ENCODE measurements around the gene CUTA. TPM values are rescaled to one million over a fixed set of nuclear protein-coding genes. Genes with fewer than 3 reads are reported as not detected.

CUTA gene, protein sequence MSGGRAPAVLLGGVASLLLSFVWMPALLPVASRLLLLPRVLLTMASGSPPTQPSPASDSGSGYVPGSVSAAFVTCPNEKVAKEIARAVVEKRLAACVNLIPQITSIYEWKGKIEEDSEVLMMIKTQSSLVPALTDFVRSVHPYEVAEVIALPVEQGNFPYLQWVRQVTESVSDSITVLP
- 87.4 and 143 TPM in 2 replicates for total RNA-seq

DNA sequence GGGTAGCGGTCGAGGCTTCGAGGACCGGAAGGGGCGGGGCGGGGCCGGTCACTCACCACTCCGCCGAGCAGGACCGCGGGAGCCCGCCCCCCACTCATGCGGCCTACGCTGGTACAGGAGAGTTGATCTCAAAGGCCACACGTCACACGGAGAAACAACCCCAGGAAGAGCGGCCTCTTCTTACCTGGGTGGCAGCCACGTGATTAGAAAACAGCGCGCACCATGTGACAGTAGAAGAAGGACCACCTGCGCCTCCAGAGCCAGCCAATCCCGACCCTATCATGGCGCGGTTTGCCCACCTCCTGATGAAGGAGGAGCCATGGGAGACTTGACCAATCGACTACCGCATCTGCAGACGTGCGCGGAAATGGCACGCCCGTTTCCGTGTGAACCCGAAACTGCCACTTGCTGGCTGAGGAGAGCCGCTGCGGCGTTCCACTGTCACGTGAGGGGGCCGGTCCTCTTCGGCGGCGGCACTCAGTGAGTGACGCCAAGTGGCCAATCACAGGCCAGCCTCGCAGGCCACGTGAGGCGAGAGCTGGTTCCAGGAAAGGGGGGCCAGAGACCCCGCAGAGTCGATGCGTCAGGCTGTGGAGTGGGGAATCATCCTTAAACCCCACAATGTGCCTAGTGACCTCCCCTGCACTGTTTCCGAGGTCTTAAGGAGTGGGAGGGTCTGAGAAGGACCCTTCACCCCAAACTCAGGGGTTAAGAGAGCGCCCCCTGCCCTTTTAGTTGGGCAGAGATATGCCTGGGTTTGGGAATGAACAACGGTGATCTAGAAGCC, at the start of gene CUTA:
Gene CUTA (minus strand): TSS at position 205 of the 787 bp plus-strand sequence. CDS start 107 bp downstream, at position 98.

DNA sequence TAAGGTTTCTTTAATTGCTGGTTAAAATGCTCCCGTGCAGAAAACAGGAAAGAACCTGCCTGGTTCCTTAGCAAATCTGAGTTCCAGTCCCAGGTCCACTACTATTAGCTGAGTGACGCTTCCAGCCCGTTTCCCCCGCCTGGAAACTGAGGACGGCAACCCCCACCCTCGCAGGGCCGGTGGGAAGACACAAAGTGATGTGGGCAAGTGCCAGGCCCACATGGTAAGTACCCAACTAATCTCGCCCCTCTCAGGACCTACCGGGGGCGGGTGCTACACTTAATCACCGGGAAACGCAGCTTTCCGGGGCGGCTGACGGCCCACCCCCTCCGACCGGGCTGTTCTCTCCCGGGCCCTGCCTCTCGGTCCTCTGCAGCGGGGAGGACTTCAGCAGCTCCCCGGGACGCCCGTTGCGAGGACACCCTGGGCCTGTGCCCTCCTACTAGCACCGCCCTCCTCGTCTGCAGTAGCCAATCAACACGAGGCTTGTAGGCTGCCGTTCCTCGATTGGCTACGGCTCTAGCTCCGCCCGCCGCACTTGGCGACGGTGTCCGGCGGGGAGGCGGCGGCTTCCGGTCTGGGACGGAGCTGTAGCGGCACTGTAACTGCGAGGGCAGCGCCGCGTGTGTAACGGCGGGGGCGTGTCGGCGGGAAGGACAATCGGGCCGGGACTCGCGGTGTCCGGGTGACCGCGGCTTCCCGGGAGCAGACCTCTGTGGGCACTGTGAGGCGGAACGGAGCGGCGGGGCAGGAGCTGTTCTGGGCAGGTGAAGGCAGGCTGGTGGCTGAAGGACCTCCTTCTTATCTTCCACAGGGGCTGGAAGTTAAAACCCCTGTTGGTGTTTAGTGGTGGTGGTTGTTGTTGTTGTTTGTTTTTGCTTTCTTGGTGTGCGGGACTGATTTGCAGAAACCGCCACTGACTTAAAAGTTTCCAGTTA, 36.4 kb upstream of the CUTA start, which contains the start of gene ZBTB9:
Gene ZBTB9 (plus strand): TSS at position 568 of the 938 bp plus-strand sequence. CDS start 525 bp downstream, outside the sequence.

DNA sequence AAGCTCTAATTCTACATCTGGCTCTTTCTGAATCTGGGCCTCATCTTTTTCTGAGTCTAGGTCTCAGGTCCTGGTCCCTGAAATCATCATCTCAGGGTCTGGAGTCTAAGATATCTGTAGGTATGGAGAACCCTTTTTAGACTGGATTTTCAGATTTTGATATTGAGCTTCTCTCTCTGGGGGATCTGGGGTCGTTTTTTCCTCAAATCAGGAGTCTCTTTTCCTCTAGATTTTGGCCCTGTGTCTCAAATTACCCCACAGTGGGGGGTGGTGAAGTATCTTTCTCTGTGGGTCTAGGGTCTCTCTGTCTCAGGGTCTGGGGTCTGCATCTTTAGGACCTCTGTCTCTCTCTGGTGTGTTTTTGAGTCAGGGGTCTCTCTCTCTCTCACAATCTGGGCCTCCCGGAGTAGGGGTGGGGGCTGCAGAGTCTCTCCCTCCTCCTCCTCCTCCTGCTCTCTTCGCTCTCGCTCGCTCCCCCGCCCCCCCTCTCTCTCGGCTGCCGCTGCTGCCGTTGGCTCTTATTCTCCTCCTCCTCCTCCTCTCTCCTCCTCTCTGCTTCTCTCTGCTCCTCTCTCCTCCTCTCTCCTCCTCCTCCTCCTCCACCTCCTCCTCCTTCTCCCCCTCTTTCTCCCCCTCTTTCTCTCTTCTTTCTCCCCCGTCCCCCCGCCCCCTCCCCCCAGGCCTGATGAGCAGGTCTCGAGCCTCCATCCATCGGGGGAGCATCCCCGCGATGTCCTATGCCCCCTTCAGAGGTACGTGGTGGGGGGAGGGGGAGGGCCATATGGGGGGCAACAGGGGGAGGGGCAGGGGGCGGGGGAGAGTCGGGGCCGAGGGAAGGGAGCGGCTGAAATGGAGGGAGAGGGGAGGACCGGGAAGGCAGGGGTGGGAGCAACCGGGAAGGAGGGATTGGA, 1.9 kb upstream of the CUTA start, which contains the start of gene SYNGAP1:
Gene SYNGAP1 (plus strand): TSS at position 486 of the 911 bp plus-strand sequence. CDS start 200 bp downstream, at position 686.

DNA sequence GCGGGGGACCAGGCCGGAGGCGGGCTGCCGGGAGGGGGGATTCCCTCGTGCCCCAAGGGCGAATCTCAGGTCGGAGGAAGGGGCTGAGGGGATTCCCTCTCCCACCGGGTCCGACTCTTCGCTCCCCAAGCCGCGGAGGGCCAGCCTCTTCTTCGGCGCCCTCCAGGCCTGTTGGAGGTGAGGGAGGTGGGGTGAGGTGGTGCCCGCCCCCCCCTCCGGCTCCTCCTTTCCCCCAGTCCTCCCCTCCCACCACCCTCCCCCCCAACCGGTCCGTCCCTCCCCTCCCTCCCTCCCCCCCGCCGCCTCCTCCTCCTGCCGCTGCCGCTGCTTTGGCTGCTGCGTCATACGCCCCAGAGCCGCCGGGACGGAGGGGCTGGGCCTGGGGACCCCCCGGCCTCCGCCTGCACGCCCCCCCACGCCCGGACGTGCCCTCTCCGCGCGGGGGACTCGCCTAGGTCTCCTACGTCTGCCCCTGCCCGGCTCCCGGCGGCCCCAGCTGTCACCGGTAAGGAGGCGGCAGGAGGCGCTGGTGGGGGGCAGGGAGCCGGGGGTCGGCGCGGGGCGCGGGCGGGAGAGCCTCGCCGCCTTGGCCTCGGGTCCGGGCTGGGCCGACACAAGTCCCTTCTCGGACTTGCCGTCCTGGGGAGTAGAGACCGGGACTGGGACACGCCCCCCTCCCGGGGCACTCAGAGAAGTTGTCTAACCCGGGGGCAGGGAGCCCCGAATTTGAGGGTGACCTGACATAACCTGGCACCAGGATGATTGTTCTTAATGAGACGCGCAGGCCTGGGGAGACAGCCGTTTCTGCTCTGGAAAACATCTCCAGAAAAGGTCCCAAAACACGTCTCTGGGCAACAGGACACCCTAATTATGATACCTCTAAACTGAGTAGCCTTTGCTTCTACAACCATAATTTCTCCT, 6.9 kb downstream of the CUTA start, which contains the start of gene PHF1:
Gene PHF1 (plus strand): TSS at position 304 of the 921 bp plus-strand sequence. CDS start 1,250 bp downstream, outside the sequence.

DNA sequence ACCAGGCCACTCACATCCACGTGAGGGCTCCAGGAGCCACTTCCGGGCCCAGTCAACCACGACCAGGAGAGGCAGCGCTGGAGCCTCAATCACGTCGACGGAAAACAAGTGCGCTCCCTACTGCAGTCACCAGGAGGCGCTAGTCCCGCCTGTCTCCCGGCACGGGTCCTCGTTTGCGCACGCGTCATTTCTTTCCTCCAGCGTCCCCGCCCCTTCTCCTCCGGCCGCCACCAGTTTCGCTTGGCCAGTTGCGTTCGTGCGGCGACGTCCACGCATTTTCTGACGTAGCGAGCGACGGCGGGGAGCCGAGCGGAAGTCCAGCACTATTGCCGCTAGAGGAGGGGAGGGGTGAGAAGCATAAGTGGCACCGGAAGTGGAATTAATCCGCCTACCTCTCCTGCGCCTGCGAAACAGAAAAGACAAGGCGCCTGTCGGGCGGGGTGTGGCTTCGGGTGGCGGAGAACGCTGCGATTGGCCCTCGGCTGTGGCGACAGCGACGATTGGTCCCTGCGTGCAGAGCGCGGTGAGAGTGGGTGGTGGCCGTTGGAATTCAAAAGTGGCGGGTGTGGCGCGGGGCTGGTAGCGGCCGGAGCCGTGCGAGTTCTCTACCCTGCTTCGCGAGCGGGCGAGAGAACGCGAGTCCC, 26.5 kb downstream of the CUTA start, which contains the start of gene KIFC1:
Gene KIFC1 (plus strand): TSS at position 546 of the 644 bp plus-strand sequence. CDS start 163 bp downstream, outside the sequence.

Other genes starting within 250 kb of the CUTA start
- gene COL11A2, start 225.6 kb downstream of the CUTA start, total RNA-seq, result 0.19 and 0.56 TPM in 2 replicates
- gene RXRB, start 217.4 kb downstream of the CUTA start, total RNA-seq, result 22.8 and 23.8 TPM in 2 replicates
- 145 and 250 TPM in 2 replicates for gene SLC39A7, start 217.2 kb downstream of the CUTA start, total RNA-seq
- 4.6 and 9.0 TPM in 2 replicates for gene HSD17B8, start 213.5 kb downstream of the CUTA start, total RNA-seq
- 22.8 TPM in 2 replicates for gene RING1, start 209.6 kb downstream of the CUTA start, total RNA-seq
- gene VPS52, start 146.2 kb downstream of the CUTA start, total RNA-seq, result 33.8 and 34.1 TPM in 2 replicates
- 3,557 and 4,080 TPM in 2 replicates for gene RPS18, start 146.0 kb downstream of the CUTA start, total RNA-seq
- gene B3GALT4, start 141.0 kb downstream of the CUTA start, total RNA-seq, result 1.5 and 2.5 TPM in 2 replicates
- gene WDR46, start 128.9 kb downstream of the CUTA start, total RNA-seq, result 106 and 132 TPM in 2 replicates
- gene PFDN6, start 128.5 kb downstream of the CUTA start, total RNA-seq, result 49.3 and 78.0 TPM in 2 replicates
- gene RGL2, start 119.2 kb downstream of the CUTA start, total RNA-seq, result 17.5 and 20.1 TPM in 2 replicates
- 29.5 and 50.7 TPM in 2 replicates for gene TAPBP, start 104.0 kb downstream of the CUTA start, total RNA-seq
- 11.9 and 20.0 TPM in 2 replicates for gene ZBTB22, start 100.4 kb downstream of the CUTA start, total RNA-seq
- gene DAXX, start 95.1 kb downstream of the CUTA start, total RNA-seq, result 37.8 and 57.7 TPM in 2 replicates
- gene KIFC1, start 26.3 kb downstream of the CUTA start, total RNA-seq, result 5.9 and 52.1 TPM in 2 replicates
- gene PHF1, start 7.1 kb downstream of the CUTA start, total RNA-seq, result 14.8 and 32.4 TPM in 2 replicates
- gene SYNGAP1, start 2.0 kb upstream of the CUTA start, total RNA-seq, result 2.7 and 2.8 TPM in 2 replicates
- 3.7 and 7.1 TPM in 2 replicates for gene ZBTB9, start 36.5 kb upstream of the CUTA start, total RNA-seq
- 11.8 and 15.3 TPM in 2 replicates for gene BAK1, start 162.2 kb upstream of the CUTA start, total RNA-seq
- 9.0 and 10.4 TPM in 2 replicates for gene ITPR3, start 203.2 kb upstream of the CUTA start, total RNA-seq

All from regular cardiac myocyte (primary cell).